NB4 (cell line): ENCODE measurements around the gene TBC1D22A.

Source experiments
- DNase-seq: peaks from one replicate; pipeline ENCODE4 v3.0.0; 2010; ENCODE audit warnings: low read depth
- H3K4me3 ChIP-seq: one replicate; pipeline ENCODE4 v1.5.1; 2011; ENCODE audit warnings: mild to moderate bottlenecking, low read depth, low read length, moderate library complexity
- MYC ChIP-seq: IDR thresholded peaks from 2 replicates; pipeline ENCODE4 v1.6.1; 2011; ENCODE audit warnings: low read depth, low read length
- POLR2A ChIP-seq: IDR thresholded peaks from 2 replicates; pipeline ENCODE4 v1.6.1; 2011; ENCODE audit warnings: mild to moderate bottlenecking; ENCODE audit not compliant: insufficient read length; ENCODE audit errors: extremely low read depth
- TF ChIP-seq, protein P1 (sequence below): IDR thresholded peaks from one replicate; pipeline ENCODE4 v1.5.1; 2012; ENCODE audit warnings: low read depth, low read length
- TF ChIP-seq, protein P2 (sequence below): IDR thresholded peaks from 2 replicates; pipeline ENCODE4 v1.6.1; 2011; ENCODE audit warnings: low read depth, low read length

Gene TBC1D22A

DNA sequence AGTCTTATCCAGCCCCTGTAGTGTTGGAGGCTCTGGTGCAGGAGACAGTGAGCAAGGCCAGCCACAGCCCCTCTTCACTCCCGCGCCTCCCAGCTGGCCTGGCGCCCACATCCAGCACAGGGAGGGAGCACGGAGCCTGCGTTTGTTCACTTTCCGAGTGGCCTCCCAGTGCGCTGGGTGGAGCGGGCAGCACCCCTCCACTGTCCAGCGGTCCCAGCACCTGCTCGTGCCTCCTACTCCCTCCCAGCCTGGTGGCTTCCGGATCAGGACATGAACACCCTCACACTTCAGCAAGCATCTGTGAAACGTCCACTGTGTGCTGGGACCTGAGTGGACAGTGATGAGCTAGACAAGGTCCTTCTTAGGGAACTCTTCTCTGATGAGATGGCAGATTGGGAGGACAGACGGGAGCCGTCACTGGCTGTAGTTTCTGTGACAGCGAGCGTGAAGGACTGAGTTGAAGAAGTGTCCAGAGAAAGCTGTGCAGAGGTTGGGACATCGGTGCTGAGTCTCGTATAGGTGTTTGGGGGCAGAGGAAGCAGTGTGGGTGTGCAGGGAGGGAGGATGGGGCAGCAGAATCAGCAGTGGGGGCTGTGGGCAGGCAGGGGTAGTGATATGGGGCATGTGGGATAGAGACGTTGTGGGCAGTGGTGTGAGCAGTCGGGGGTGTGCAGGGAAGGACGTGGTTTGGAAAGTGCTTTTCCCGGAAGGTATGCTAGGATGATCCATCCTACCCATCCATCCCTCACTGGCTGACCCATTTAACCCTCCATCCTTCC is 256.8 kb downstream of the TBC1D22A start:
- DNase-seq = no peak
- no peak for TF ChIP-seq MYC
- TF ChIP-seq, protein P1, sequence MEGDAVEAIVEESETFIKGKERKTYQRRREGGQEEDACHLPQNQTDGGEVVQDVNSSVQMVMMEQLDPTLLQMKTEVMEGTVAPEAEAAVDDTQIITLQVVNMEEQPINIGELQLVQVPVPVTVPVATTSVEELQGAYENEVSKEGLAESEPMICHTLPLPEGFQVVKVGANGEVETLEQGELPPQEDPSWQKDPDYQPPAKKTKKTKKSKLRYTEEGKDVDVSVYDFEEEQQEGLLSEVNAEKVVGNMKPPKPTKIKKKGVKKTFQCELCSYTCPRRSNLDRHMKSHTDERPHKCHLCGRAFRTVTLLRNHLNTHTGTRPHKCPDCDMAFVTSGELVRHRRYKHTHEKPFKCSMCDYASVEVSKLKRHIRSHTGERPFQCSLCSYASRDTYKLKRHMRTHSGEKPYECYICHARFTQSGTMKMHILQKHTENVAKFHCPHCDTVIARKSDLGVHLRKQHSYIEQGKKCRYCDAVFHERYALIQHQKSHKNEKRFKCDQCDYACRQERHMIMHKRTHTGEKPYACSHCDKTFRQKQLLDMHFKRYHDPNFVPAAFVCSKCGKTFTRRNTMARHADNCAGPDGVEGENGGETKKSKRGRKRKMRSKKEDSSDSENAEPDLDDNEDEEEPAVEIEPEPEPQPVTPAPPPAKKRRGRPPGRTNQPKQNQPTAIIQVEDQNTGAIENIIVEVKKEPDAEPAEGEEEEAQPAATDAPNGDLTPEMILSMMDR = no peak
- TF ChIP-seq, protein P2, sequence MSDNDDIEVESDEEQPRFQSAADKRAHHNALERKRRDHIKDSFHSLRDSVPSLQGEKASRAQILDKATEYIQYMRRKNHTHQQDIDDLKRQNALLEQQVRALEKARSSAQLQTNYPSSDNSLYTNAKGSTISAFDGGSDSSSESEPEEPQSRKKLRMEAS = no peak
- TF ChIP-seq POLR2A = no peak
- no peak overlapping the region for H3K4me3 ChIP-seq

DNA sequence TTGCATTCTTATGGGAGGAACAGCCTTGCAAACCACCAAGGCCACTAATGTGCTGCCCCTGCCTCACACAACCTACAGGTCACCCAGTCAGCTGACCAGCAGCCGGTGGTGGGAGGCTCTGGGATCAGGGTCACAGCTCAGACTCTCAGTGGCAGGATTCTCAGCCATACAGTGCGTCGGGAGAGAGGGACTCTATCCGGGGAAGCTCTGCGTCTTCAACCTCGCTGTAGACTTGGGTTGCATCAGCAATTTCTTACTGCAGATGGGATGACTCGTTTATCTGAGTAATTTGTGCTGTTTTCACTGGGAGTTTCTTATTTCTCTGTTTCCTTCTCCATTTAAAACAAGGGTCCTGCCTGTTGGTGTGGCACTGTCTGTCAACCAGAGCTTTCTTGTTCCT is 257.7 kb downstream of the TBC1D22A start:
- no peak for DNase-seq
- TF ChIP-seq, protein P1 = no peak
- TF ChIP-seq MYC (no peak), POLR2A (no peak)
- TF ChIP-seq, protein P2 = no peak
- no peak overlapping the region for H3K4me3 ChIP-seq

DNA sequence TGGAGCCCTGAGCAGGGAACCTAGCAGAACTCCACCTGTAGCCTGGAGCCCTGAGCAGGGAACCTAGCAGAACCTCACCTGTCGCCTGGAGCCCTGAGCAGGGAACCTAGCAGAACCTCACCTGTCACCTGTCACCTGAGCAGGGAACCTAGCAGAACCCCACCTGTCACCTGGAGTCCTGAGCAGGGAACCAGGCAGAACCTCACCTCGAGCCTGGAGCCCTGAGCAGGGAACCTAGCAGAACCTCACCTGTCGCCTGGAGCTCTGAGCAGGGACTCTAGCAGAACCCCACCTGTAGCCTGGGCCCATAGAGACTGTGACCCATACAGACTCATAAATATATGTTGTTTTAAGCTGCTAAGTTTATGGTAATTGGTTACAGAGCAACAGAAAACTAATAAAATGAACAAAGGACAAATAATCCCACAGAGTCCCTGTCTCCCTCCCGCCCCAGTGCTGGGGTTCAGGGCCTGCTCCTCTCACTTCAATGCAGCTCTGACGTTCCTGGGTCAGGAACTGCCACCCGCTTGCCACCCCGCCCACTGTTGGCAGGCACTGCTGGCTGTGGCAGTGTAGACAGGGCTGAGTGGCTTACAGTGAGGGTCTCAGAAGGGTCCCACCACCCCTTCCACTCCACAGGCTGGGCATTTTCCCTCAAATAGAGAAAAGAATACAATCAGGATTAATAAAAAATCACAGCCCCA is 259.1 kb downstream of the TBC1D22A start:
- DNase-seq = no peak
- TF ChIP-seq, protein P1 = no peak
- TF ChIP-seq, protein P2 = no peak
- TF ChIP-seq MYC = no peak
- TF ChIP-seq POLR2A = no peak
- H3K4me3 ChIP-seq = no peak overlapping the region

DNA sequence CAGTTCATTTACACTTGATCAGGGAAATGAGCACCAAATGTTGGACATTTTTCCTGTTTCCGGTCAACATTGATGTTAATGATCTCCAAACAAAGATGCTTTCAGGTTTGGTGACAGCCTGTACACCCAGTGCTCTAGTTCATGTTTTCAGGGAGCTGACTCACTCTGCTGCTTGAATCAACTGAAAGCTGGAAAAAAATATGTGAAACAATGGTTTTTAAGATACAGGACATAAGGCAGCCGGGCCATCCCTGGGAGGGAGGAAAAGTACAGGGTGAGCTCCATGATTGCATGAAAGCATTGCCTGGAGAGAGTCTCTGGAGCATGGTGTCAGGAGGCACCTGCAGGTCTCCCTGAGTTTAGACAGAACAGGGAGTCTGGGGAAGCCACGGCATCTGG is 259.6 kb downstream of the TBC1D22A start:
- TF ChIP-seq, protein P1 = no peak
- no peak for TF ChIP-seq MYC
- no peak for TF ChIP-seq POLR2A
- TF ChIP-seq, protein P2 = no peak
- DNase-seq = no peak
- no peak overlapping the region for H3K4me3 ChIP-seq

DNA sequence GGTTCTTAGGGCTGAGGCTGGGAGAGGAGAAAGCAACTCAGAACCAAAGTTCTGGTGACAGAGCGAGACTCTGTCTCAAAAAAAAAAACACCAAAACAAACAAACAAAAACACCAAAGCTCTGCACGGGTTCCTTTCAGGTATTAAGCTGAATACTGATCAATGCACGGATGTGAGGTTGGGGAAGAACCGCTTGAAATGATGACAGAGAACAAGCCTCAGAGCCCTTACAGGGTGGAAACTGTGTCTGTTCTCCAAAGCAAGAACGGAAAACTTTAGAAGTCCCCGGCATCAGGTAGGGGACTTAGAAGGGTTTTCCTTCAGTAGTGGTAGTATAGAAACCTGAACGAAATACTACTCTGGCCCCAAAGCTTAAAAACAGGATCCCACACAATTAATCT is 260.0 kb downstream of the TBC1D22A start:
- no peak overlapping the region for H3K4me3 ChIP-seq
- TF ChIP-seq, protein P1 = no peak
- TF ChIP-seq POLR2A = no peak
- TF ChIP-seq MYC = no peak
- TF ChIP-seq, protein P2 = no peak
- DNase-seq = no peak
